ENCODE data around the gene PRDM16.

DNA sequence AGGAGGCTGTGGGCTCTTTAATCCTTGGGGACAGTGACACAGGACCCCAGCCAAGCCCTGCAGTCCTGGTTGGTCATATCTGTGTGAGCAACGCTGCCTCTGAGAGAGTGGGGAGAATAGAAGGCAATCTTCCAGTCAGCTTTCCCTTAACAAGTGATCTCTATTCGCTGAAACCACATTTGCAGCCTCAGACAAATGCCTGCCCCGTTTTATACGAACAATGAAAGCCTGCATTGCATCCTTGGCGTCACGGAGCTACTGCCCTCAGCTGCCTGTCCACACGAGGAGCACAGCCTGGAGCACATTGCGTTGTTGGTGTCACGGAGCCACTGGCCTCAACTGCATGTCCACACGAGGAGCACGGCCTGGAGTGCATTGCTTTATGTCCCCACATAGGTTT lies 235.2 kb downstream of the PRDM16 start:
- TF ChIP-seq, protein P1, sequence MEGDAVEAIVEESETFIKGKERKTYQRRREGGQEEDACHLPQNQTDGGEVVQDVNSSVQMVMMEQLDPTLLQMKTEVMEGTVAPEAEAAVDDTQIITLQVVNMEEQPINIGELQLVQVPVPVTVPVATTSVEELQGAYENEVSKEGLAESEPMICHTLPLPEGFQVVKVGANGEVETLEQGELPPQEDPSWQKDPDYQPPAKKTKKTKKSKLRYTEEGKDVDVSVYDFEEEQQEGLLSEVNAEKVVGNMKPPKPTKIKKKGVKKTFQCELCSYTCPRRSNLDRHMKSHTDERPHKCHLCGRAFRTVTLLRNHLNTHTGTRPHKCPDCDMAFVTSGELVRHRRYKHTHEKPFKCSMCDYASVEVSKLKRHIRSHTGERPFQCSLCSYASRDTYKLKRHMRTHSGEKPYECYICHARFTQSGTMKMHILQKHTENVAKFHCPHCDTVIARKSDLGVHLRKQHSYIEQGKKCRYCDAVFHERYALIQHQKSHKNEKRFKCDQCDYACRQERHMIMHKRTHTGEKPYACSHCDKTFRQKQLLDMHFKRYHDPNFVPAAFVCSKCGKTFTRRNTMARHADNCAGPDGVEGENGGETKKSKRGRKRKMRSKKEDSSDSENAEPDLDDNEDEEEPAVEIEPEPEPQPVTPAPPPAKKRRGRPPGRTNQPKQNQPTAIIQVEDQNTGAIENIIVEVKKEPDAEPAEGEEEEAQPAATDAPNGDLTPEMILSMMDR (conservative IDR thresholded peaks at IDR 0.05; ENCODE audit: low read length), result no peak
- no peak for TF ChIP-seq EZH2phosphoT487 (IDR thresholded peaks at IDR 0.05; ENCODE audit: borderline replicate concordance, low read depth, low read length)
